Effector memory CD8-positive, alpha-beta T cell (primary cell): ENCODE data around the gene TRH.

Source experiments
- ATAC-seq: fragments of 150-1000 bp; cut with Tn5 transposase; replicated peaks from 2 replicates; pipeline ENCODE4 v1.10.0; 2021; ENCODE audit warnings: mild to moderate bottlenecking, moderate library complexity
- DNase-seq, 3 experiments: peaks; one replicate each; pipeline ENCODE4 v3.0.0; 2021
- H3K27ac Mint-ChIP-seq, 2 donors: one replicate each; pipeline ENCODE4 v1.8.0; 2022; ENCODE audit warnings: mild to moderate bottlenecking in 2 of 2, mixed read lengths in 2 of 2, moderate library complexity in 2 of 2
- H3K27me3 Mint-ChIP-seq, 2 donors: one replicate each; pipeline ENCODE4 v1.8.0; 2022; ENCODE audit warnings: mixed read lengths in 2 of 2
- H3K36me3 Mint-ChIP-seq: one replicate; pipeline ENCODE4 v1.8.0; 2022; ENCODE audit warnings: mild to moderate bottlenecking, moderate library complexity, mixed read lengths; ENCODE audit not compliant: insufficient read depth
- H3K4me1 Mint-ChIP-seq, 2 donors: one replicate each; pipeline ENCODE4 v1.8.0; 2022; ENCODE audit warnings: low read depth in 2 of 2, mixed read lengths in 2 of 2
- H3K4me3 Mint-ChIP-seq, 2 donors: one replicate each; pipeline ENCODE4 v1.8.0; 2022; ENCODE audit warnings: mild to moderate bottlenecking in 2 of 2, mixed read lengths in 2 of 2, moderate library complexity in 2 of 2
- H3K9me3 Mint-ChIP-seq, 2 donors: one replicate each; pipeline ENCODE4 v1.8.0; 2022; ENCODE audit warnings: mixed read lengths in 2 of 2

Gene TRH

DNA sequence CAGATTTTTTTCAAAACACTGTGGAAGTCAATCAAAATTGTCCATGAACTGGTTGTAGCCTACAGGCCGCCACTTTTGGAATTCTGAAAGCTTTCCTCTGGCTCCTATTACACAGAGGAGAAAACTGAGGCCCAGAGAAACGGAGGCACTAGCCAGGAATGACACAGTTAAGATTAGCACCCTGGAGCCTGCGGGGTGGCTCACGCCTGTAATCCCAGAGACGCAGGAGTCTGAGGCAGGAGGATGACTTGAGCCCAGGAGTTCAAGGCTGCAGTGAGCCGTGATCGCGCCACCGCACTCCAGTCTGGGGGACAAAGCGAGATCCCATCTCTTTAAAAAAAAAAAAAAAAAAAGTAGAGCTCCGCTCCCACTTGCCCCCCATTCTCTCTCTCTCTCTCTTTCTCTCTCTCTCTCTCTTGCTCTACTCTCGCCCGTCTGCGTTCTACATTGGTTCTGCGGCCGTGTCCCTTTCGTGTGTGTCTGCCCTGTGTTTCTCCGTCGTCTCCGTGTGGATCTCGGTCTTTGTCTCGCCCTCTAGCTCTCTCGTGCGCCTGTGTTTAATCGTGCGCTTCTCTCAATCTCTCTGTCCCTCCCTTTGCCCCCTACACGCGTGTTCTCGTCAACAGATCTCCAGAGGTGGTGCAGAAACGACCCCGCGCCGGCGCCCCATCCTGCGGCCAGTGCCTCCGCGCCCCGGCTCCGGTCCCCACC lies 512 bp upstream of the TRH start:
- Mint-ChIP-seq H3K27ac (no peak overlapping the region), H3K9me3 (no peaks in the 10 kb centered on the region), H3K27me3 (peaks cover 71 to 76% of the 10 kb centered on the region in 2 donors), H3K4me1 (peaks cover 3 to 4% of the 10 kb centered on the region in 2 donors), H3K4me3 (peak overlapping the region; percentile 64 to 70), H3K36me3 (no peaks in the 10 kb centered on the region)
- ATAC-seq: no peak
- DNase-seq: no peak

DNA sequence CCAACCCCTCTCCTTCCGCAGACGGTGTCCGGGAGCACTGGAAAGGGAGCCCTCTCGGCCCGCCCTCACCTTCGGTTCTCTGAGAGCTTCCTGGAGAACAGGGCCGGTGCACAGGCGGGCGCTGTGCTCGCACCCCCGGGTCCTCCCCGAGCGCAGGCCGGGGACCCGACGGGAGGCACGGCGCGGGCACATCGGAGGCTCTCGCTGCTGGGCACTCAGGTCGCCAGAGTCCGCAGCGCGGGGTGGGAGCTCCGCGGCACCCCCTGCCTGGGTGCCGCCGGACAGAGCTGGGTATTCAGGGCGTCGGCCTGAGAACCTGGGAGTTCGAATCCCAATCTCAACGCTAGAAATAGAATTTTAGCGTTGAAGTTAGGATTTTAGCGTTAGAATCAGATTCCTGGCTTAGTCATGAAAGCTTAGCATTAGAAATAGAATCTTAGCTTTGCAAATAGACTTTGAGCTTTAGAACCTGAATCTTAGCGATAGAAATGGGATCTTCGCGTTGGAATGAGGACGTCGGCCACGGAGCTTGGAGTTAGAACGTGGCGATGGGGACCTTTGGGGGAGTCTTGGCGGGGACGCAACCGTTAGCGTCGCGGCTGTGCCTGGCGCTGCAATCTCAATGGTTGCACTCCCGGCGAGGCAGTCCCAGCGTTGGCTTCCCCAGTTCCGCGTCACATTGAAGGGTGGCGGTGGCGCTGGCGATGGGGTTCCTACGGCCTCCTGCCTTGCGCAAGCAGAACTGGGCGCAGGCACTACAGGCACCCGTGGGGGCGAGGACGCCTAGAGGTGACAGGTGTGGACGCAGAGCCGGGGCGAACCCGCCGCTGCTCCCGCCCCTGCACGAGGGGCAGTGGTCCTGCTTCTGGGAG lies 549 bp downstream of the TRH start:
- Mint-ChIP-seq H3K36me3 (no peaks in the 10 kb centered on the region), H3K27me3 (peaks cover 76 to 84% of the 10 kb centered on the region in 2 donors), H3K4me1 (peaks cover 3 to 4% of the 10 kb centered on the region in 2 donors), H3K4me3 (peak overlapping the region; percentile 64 to 70), H3K27ac (no peak overlapping the region), H3K9me3 (no peaks in the 10 kb centered on the region)
- ATAC-seq (peak; percentile 51), DNase-seq (peak in 2 of 3 experiments; percentile 6 to 10)

DNA sequence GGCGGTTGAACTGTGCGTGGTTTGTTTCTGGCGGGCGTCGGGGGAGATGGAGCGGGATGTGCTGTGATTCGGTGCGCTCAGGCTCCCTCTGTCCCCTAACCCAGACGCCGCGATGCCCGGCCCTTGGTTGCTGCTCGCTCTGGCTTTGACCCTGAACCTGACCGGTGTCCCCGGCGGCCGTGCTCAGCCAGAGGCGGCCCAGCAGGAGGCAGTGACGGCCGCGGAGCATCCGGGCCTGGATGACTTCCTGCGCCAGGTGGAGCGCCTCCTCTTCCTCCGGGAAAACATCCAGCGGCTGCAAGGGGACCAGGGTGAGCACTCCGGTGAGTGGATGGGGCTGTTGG lies 1.2 kb downstream of the TRH start:
- Mint-ChIP-seq H3K4me3 (peak overlapping the region; percentile 33 to 64), H3K27me3 (peaks cover 79 to 85% of the 10 kb centered on the region in 2 donors), H3K9me3 (no peaks in the 10 kb centered on the region), H3K36me3 (no peaks in the 10 kb centered on the region), H3K27ac (no peak overlapping the region), H3K4me1 (peaks cover 3 to 4% of the 10 kb centered on the region in 2 donors)
- no peak for ATAC-seq
- no peak for DNase-seq

DNA sequence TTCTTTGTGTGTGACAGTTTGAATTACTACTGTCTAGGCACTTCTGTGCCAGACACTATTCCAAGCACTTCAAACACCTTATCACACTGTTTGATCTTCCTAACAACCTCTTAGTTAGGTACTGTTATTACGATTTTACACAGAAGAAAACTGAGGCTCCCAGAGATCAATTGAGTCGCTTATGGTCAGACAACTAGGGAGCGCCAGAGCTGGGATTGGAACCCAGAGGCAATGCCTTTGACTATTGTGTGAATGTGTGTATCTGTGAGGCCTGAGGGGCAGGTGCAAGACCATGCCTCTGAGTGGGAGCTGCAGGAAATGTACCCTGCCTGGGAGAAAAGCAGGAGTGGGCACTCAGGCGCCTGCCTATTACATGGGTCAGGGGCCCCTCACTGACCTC lies 1.8 kb downstream of the TRH start:
- Mint-ChIP-seq H3K27me3 (peaks cover 79 to 81% of the 10 kb centered on the region in 2 donors), H3K36me3 (no peaks in the 10 kb centered on the region), H3K27ac (no peak overlapping the region), H3K9me3 (no peaks in the 10 kb centered on the region), H3K4me1 (peaks cover 3 to 4% of the 10 kb centered on the region in 2 donors), H3K4me3 (peak overlapping the region; percentile 33 to 64)
- DNase-seq: no peak
- ATAC-seq: no peak

DNA sequence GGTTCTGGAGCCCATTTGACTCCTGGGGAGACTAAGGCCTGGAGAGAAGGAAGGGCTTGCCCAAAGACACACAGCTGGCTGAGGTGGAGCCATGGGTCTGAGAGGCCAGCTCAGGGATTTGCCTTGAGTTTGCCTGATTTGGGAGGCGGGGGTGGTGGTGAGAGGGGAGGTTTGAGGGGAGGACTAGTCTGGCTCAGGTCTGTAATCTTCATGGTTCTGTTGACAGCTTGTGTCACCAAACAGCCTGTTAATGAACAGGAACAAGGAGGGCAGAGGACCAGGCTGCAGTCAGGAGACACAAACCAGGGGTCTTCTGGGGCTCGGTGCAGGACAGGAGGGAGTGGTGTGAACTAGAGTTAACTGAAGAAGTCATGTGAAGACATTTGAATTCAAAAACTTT lies 3.6 kb downstream of the TRH start:
- no peak for DNase-seq
- H3K27ac Mint-ChIP-seq: no peak overlapping the region
- H3K4me1 Mint-ChIP-seq: peaks cover 3 to 4% of the 10 kb centered on the region in 2 donors
- peaks cover 66 to 74% of the 10 kb centered on the region in 2 donors for H3K27me3 Mint-ChIP-seq
- H3K9me3 Mint-ChIP-seq: no peaks in the 10 kb centered on the region
- no peak for ATAC-seq
- no peaks in the 10 kb centered on the region for H3K36me3 Mint-ChIP-seq
- H3K4me3 Mint-ChIP-seq: no peak overlapping the region

DNA sequence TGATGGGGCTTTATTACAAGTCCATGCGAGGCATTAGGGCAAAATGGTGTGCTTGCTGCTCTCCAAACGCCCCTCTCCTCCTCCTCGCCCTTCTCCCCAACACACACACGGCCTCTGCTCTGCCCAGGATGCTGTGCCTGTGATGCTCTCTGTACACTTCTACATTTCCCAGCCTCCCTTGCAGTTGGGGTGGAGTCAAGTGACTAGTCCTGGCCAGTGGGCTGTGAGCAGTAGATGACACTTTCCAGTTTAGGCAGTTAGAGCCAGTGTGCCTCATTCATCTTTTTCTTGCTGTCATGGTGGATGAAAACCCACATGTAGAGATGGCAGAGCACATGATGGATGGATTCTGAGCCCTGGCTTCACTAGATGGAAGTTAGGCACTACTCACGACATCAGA lies 5.4 kb downstream of the TRH start:
- Mint-ChIP-seq H3K36me3 (no peaks in the 10 kb centered on the region), H3K4me1 (peaks cover 0 to 3% of the 10 kb centered on the region in 2 donors), H3K9me3 (no peaks in the 10 kb centered on the region), H3K27me3 (peaks cover 53 to 67% of the 10 kb centered on the region in 2 donors), H3K27ac (no peak overlapping the region), H3K4me3 (no peak overlapping the region)
- no peak for DNase-seq
- no peak for ATAC-seq

DNA sequence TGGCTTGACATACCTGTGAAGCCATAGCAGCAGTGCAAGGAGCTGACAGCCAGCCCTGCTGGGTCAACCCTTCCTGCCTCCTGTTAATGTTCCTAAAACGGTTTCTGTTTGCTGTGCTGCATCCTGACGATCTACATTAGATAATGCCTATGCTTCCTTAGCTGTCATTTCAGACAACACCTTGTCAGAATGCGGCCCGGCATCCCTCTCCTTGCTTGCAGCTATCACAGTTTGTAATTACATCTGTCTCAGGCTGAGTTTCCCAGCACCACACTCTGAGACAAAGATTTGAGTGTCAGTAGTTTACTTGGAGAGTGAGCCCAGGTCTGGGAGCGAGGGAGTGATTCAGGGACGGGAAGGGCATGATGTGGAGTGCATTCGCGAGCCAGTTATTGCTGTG lies 9.0 kb downstream of the TRH start:
- ATAC-seq (no peak), DNase-seq (no peak)
- no peaks in the 10 kb centered on the region for H3K9me3 Mint-ChIP-seq
- H3K4me3 Mint-ChIP-seq: no peak overlapping the region
- H3K4me1 Mint-ChIP-seq: no peaks in the 10 kb centered on the region
- peaks cover 26 to 34% of the 10 kb centered on the region in 2 donors for H3K27me3 Mint-ChIP-seq
- H3K27ac Mint-ChIP-seq: no peak overlapping the region
- H3K36me3 Mint-ChIP-seq: no peaks in the 10 kb centered on the region

DNA sequence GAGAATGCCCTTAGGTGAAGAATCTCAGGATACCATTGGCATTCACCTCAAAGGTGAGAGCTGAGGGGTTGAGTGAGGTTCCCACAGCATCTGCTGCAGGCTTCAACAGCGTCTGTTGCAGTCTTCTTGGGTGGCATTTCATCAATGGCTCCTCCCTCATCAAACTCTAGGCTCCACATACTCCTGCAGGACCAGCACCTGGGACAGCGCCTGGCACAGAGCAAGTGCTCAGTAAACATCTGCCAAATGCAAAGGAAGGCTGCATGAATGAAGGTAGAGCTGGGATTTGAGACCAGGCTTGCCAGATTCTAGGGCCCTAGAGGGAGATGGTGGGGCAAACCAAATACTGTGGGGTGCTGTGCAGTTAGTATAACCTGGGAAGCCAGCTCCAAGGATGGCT lies 9.6 kb downstream of the TRH start:
- no peaks in the 10 kb centered on the region for H3K36me3 Mint-ChIP-seq

DNA sequence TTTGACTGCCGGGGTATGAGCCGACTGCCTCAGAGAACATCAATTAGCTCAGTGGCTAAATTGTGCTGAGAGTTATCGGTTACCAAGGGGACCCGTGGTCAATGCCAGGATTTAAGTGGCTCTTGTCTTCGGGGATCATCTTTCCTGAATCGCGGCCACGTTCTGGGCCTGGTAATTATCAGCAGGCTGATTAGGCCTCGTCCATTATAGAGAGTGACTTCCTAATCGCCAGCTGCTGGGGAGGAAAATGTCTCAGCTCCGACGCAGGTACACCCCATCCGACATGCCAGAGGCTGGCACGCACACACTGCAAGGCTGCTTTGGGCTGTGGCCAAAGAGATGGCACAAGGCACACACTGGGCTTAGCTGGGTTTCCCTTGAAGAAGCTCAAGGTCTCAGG lies 10.6 kb downstream of the TRH start:
- no peak for ATAC-seq
- no peak for DNase-seq

More for the DNA sequence above, 9.6 kb downstream of the TRH start:
- Mint-ChIP-seq H3K27ac (no peak overlapping the region), H3K4me1 (no peaks in the 10 kb centered on the region), H3K27me3 (peaks cover 22 to 28% of the 10 kb centered on the region in 2 donors), H3K9me3 (no peaks in the 10 kb centered on the region), H3K4me3 (no peak overlapping the region)
- no peak for DNase-seq
- no peak for ATAC-seq

DNA sequence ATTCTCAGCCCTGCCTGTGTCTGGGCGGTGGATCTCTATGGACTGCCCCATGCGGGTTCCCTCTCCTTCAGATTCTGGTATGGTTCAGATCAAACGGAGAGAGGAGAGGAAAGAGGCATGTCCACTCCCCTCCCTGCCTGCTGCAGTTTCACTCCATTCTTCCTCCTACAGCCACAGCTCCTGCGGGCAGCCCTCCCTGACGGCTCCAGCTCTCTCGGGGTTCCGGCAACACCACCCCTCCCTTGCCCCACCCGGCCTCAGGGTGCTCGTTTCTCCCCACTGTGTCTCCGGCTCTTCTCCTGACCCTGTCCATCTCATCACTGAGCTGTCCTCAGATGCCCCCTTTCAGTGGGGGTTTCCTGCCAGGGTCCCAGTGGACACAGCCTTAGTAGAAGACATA lies 13.9 kb downstream of the TRH start:
- ATAC-seq: no peak
- H3K4me1 Mint-ChIP-seq: no peaks in the 10 kb centered on the region
- no peak overlapping the region for H3K27ac Mint-ChIP-seq
- DNase-seq: no peak
- H3K36me3 Mint-ChIP-seq: peaks cover 2% of the 10 kb centered on the region
- H3K9me3 Mint-ChIP-seq: no peaks in the 10 kb centered on the region
- peaks cover 32 to 49% of the 10 kb centered on the region in 2 donors for H3K27me3 Mint-ChIP-seq
- no peak overlapping the region for H3K4me3 Mint-ChIP-seq

More for the DNA sequence above, 10.6 kb downstream of the TRH start:
- peaks cover 2% of the 10 kb centered on the region for H3K36me3 Mint-ChIP-seq
- no peaks in the 10 kb centered on the region for H3K4me1 Mint-ChIP-seq
- H3K9me3 Mint-ChIP-seq: no peaks in the 10 kb centered on the region
- H3K27ac Mint-ChIP-seq: no peak overlapping the region
- H3K27me3 Mint-ChIP-seq: peaks cover 22 to 28% of the 10 kb centered on the region in 2 donors
- no peak overlapping the region for H3K4me3 Mint-ChIP-seq

DNA sequence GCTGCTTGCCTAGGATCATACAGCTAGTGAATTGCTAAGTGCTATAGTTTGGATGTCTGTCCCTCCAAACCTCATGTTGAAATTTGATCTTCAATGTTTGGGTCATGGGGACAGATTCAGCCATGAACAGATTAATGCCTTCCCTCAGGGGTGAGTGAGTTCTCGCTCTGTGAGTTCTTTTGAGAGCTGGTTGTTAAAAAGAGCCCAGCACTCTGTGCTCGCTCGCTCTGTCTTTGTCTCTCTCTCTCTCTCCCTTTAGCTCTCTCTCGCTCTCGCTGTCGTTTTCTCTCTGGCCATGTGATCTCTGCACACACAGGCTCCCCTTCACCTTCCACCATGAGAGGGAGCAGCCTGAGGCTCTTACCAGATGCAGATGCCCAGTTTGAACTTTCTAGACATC lies 14.9 kb downstream of the TRH start:
- H3K36me3 Mint-ChIP-seq: peaks cover 2% of the 10 kb centered on the region
- H3K27me3 Mint-ChIP-seq: peaks cover 42 to 59% of the 10 kb centered on the region in 2 donors
- H3K9me3 Mint-ChIP-seq: no peaks in the 10 kb centered on the region
- H3K4me1 Mint-ChIP-seq: no peaks in the 10 kb centered on the region
- ATAC-seq: no peak
- H3K27ac Mint-ChIP-seq: no peak overlapping the region
- no peak overlapping the region for H3K4me3 Mint-ChIP-seq
- no peak for DNase-seq

DNA sequence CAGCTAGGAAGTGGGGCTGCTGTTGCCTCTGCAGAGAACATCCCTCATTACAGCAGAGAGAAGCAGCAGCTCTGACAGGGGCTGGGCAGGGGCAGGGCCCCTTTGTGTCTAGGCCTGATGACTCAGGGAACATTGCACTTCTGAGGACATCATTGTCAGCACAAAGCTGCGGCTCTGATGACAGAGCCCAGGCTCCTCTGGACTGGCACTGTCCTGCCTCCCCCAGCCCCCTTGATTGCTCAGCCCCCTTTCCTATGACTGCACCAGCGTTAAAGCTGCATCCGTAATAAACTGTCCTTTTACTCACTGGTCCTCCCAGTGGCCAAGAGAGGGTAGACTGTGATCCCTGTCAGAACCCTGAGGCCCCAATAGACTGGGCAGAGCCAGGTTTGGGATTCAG lies 18.3 kb downstream of the TRH start:
- H3K4me1 Mint-ChIP-seq: no peaks in the 10 kb centered on the region

DNA sequence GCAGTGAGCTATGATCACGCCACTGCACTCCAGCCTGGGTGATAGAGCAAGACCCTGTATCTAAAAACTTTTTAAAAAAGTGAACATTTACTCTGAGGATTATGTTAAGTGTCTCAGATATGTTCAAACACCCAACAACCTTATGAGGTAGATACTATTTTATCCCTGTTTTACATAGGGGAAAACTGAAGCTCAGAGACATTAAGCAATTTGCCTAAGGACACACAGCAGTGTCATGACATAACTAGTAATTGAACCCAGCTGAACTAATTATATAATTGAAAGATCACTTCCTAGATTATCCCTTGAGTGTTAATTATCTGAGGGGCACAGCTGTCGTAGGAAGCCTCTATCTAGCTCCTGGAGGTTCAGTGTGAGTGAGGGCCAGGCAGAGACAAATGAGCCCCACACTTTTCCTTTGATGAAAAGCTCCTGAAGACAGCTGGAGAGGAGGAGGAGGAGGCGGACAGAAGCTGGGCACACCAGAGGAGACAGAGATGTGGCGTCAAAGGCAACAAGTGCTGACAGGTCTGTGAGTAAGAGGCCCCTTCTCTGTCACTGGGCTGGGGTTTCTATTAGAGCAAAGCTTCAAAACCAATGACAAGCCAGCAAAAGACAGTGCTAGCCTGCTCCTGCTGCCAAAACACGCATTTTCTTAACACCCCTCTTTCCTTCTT lies 20.5 kb downstream of the TRH start:
- Mint-ChIP-seq H3K27me3 (peaks cover 54 to 68% of the 10 kb centered on the region in 2 donors), H3K4me1 (no peaks in the 10 kb centered on the region), H3K9me3 (peaks cover 0 to 2% of the 10 kb centered on the region in 2 donors), H3K27ac (no peak overlapping the region), H3K4me3 (no peak overlapping the region), H3K36me3 (no peaks in the 10 kb centered on the region)
- ATAC-seq (no peak), DNase-seq (no peak)

More for the DNA sequence above, 18.3 kb downstream of the TRH start:
- no peak overlapping the region for H3K4me3 Mint-ChIP-seq
- ATAC-seq: no peak
- no peak for DNase-seq
- peaks cover 53 to 72% of the 10 kb centered on the region in 2 donors for H3K27me3 Mint-ChIP-seq
- H3K27ac Mint-ChIP-seq: no peak overlapping the region
- peaks cover 0 to 2% of the 10 kb centered on the region in 2 donors for H3K9me3 Mint-ChIP-seq
- peaks cover 2% of the 10 kb centered on the region for H3K36me3 Mint-ChIP-seq
